NCI-H748 (cell line): ENCODE measurements around the gene OAF.

Experiments
- DNase-seq: peaks from one replicate; lab custom pipeline; 2025; ENCODE audit not compliant: unreplicated experiment; lab: John Stamatoyannopoulos, UW

OAF gene

GRCh38 chr11:120221115-120221752, 10.4 kb downstream of the OAF start:
- no peak for DNase-seq

- no peak for DNase-seq
Observed at GRCh38 chr11:120222916-120223315, 12.1 kb downstream of the OAF start.

- no peak for DNase-seq
Observed at GRCh38 chr11:120223793-120224192, 13.0 kb downstream of the OAF start.

- DNase-seq = no peak
Observed at GRCh38 chr11:120224361-120224760, 13.5 kb downstream of the OAF start.

GRCh38 chr11:120224972-120225909, 14.4 kb downstream of the OAF start:
- no peak for DNase-seq

- DNase-seq = no peak
Observed at GRCh38 chr11:120226242-120226641, 15.4 kb downstream of the OAF start.

GRCh38 chr11:120226714-120227113, 15.9 kb downstream of the OAF start:
- no peak for DNase-seq

GRCh38 chr11:120227228-120227852, 16.5 kb downstream of the OAF start:
- DNase-seq = no peak

GRCh38 chr11:120228794-120229384, 18.1 kb downstream of the OAF start:
- no peak for DNase-seq

GRCh38 chr11:120229451-120230424, 18.9 kb downstream of the OAF start:
- no peak for DNase-seq

GRCh38 chr11:120230433-120231071, 19.7 kb downstream of the OAF start:
- DNase-seq = no peak

GRCh38 chr11:120231963-120232362, 21.1 kb downstream of the OAF start:
- no peak for DNase-seq

GRCh38 chr11:120233207-120233803, 22.5 kb downstream of the OAF start:
- DNase-seq = no peak

- DNase-seq = peak; percentile 69
Observed at GRCh38 chr11:120235024-120235628, 24.3 kb downstream of the OAF start.

GRCh38 chr11:120236169-120237107, 25.6 kb downstream of the OAF start:
- no peak for DNase-seq

GRCh38 chr11:120238968-120239620, 28.3 kb downstream of the OAF start:
- DNase-seq = no peak
